GM11168 (cell line): ENCODE data around the gene SOD1.
"Not testable (repeated sequence)": the region's sequence is repeated elsewhere in the genome, so short reads cannot be mapped to it uniquely, and the experiment has no call there.

Experiments used
- in situ Hi-C: fragments of 300-500 bp; cut with MboI; formaldehyde crosslinking; loops from one replicate; pipeline ENCODE4 v1.12.0; 2022; ENCODE audit warnings: low sequenced_read_pairs; ENCODE audit not compliant: unreplicated experiment

SOD1 gene

DNA sequence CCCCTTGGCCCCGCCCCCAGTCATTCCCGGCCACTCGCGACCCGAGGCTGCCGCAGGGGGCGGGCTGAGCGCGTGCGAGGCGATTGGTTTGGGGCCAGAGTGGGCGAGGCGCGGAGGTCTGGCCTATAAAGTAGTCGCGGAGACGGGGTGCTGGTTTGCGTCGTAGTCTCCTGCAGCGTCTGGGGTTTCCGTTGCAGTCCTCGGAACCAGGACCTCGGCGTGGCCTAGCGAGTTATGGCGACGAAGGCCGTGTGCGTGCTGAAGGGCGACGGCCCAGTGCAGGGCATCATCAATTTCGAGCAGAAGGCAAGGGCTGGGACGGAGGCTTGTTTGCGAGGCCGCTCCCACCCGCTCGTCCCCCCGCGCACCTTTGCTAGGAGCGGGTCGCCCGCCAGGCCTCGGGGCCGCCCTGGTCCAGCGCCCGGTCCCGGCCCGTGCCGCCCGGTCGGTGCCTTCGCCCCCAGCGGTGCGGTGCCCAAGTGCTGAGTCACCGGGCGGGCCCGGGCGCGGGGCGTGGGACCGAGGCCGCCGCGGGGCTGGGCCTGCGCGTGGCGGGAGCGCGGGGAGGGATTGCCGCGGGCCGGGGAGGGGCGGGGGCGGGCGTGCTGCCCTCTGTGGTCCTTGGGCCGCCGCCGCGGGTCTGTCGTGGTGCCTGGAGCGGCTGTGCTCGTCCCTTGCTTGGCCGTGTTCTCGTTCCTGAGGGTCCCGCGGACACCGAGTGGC, at the start of gene SOD1:
Gene SOD1 (plus strand): TSS at position 158 of the 723 bp plus-strand sequence. CDS start 77 bp downstream, at position 235.
- in situ Hi-C loops = no loop called here

DNA sequence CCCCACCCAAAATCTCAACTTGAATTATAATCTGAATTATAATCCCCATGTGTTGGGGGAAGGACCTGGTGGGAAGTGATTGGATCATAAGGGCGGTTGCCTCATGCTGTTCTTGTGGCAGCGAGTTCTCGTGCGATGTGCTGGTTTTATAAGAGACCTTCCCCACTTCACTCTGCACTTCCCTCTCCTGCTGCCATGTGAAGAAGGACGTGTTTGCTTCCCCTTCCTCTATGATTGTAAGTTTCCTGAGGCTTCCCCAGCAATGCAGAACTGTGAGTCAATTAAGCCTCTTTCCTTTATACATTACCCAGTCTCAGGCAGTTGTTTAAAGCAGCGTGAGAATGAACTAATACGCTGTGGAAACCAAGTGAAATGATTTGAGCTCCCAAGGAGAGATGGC, 48.0 kb upstream of the SOD1 start:
- in situ Hi-C loops = no loop called here

DNA sequence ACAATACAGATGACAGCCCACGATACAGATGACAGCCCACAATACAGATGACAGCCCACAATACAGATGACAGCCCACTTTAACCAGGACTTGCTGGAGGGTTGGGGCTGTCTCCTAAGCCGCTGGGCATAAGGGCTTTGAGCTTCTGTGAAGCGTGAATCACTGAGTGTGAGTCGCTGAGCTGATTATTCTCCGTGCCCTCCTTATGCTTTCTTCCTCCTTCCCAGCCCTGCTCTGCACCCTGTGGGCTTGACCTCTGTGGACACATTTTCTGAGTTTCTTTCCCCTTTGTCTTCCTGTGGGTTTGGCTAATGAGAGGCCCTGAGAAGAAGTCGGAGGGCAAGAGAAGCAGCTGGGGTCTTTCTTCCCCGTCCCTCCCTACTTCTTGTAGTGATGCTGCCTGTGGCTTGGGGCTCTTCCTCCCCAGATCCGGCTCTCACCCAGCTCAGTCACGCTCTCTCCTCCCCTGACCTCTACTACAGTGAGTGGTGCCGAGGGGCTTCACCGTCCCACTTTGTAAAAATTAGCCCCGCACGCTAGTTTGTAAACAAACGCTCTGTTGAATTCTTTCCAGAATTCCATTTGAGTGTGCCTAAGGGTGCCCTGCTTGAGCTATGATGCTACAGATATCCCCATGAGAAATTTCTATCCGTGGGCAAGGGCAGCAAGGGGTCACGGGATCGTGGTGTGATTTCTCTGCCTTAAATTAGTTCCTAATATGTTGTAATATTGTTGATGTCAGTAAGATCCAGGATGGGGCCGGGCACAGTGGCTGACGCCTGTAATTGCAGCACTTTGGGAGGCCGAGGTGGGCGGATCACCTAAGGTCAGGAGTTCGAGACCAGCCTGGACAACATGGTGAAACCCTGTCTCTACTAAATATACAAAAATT, 46.4 kb upstream of the SOD1 start:
- in situ Hi-C loops = no loop called here

DNA sequence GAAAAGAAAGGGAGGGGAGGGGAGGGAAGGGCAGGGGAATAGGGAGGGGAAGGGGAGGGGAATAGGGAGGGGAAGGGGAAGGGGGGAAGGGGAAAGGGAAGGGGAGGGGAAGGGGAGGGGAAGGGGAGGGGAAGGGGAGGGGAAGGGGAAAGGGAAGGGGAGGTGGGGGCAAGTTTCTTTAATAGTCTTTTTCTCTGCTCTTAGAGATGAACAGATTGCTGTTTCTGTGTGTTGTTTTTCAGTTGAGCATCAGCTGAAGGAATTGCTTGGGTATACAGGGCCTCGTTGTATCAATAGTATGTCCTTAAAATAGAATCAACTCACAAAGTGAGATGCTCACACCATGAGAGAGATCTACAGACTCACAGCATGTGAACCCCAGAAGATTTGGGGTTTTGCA, 44.8 kb upstream of the SOD1 start:
- in situ Hi-C loops = no loop called here

DNA sequence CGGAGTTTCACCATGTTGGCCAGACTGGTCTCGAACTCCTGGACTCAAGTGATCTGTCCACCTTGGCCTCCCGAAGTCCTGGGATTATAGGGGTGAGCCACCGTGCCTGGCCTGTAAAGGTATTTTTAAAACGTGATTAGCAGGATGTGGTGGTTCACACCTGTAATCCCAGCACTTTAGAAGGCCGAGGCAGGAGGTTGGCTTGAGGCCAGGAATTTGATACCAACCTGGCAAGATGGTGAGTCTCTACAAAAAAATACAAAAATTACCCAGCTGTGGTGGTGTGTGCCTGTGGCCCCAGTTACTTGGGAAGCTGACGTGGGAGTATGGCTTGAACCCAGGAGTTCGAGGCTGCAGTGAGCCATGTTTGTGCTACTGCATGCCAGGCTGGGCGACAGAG, 43.3 kb upstream of the SOD1 start:
- in situ Hi-C loops = no loop called here

DNA sequence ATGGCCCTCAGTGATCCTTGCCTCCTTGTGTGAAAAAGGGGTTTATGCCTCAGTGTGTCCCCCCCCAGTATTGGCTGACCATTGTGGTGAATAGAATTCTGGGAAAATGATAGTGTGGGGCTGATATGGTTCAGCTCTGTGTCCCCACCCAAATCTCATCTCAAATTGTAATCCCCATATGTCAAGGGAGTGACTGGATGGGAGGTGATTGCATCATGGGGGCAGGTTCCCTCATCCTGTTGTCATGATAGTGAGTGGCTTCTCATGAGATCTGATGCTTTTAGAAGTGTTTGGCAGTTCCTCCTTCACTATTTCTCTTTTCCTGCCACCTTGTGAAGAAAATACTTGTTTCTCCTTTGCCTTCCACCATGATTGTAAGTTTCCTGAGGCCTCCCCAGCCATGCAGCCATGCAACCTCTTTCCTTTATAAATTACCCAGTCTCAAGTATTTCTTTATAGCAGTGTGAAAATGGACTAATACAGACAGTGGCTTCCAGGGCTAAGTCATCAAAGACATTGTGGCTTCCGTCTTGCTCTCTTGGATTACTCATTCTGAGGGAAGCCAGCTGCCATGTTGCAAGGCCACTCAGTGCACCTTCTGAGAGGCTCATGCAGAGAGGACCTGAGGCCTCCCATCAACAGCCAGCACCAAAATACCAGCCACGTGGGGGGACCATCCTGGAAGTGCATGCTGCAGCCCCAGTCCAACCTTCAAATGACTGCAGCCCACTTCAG, 40.6 kb upstream of the SOD1 start:
- in situ Hi-C loops = no loop called here

DNA sequence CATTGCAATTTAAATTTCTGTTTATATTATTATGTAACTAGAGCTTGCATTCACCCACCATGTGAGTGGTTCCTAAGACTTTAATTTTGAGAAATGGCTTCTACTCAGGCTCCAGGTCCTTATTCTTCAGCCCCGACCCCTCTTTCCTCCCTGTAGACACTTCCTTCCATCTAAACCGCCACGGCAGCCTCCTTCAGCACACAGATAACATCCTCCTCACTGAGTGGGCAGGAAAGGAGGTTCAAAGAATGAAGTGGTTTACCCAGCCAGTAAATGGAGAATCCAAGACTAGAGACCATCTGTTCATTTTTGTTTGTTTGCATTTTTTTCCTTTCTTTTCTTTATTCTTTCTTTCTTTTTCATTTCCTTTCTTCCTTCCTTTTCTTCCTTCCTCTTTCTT, 37.1 kb upstream of the SOD1 start:
- in situ Hi-C loops = no loop called here

DNA sequence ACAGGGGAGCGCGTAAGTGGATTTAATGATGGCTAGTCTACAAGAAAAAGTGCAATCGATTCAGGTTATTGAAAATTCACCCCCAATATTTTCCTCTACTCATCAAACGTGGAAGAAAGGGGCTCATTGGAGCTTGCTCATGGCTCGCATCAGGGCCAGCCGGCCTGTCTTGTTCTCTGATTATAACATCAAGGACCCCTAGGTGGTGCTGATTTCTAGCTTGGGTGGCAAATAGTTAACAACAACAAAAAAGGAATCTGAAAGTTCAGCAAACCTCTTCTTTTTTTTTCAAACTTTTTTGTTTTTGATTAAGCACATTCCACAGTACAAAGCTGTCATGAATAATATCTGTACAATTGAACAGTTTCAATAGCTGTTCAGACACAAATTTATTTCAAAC, 35.8 kb upstream of the SOD1 start:
- in situ Hi-C loops = no loop called here

DNA sequence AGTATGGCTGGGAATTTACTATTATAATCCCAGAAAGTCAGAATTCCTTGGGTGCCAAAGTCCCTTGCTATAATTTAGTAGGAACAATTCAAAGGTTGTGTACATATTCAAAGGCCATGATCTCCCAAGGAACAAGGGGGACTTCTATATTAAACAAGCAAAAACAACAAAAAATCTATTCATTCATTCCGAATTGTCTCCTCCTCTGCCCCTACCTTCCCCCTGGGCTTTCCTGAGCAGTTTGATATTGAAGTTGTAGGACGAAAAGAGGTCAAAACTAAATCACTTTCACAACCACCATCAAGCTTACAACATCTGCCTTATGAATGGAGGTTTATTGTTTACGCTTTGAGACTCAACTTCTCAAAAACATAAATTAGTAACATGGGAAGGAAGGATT, 35.3 kb upstream of the SOD1 start:
- in situ Hi-C loops = no loop called here

DNA sequence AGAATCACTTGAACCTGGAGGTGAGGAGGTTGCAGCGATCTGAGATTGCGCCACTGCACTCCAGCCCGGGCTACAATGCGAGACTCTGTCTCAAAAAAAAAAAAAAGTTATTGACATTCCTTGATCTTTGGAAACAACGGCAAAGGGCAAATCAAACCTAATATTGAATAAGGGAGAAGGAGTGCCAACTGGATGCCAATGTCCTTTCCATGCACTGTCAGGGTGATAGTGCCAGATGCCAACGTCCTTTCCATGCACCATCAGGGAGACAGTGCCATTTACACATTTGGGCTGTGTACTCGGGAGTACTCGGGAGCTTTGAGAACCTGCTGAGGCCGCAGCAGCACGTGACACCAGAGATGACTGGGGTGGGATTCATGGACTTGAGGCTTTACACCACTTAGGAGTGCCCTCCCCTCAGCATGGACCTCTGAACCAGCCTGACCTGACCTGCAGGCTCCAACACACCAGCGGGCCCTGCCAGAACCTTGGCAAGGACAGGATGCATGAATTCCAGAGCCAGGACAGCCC, 34.5 kb upstream of the SOD1 start:
- in situ Hi-C loops = no loop called here

DNA sequence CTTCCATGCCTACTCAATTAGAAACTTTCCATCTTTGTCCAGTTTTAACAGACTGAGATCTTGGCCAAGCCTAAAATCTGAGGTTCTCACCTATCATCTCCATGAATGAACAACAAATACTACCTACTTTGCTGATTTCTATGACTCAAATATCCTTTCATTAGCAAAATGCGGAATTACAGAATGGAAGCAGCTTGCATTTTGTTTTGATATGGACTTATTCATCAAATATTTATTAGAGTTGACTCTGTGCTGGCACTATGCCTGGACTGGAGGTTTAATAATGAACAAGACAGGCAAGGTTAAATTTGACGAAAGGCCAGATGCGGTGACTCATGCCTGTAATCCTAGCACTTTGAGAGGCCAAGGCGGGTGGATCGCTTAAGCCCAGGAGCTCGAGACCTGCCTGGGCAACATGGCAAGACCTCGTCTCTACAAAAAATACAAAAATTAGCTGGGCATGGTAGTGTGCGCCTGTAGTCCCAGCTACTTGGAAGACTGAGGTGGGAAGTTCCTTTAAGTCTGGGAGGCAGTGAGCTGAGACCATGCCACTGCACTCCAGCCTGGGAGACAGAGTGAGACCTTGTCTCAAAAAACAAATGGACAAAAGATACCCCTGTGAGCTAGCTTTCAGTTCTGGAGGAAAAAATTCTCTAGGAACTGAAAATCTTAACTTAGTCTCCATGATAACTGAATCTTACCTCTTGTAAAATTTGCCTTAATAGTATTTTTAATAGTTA, 29.4 kb upstream of the SOD1 start:
- in situ Hi-C loops = no loop called here

DNA sequence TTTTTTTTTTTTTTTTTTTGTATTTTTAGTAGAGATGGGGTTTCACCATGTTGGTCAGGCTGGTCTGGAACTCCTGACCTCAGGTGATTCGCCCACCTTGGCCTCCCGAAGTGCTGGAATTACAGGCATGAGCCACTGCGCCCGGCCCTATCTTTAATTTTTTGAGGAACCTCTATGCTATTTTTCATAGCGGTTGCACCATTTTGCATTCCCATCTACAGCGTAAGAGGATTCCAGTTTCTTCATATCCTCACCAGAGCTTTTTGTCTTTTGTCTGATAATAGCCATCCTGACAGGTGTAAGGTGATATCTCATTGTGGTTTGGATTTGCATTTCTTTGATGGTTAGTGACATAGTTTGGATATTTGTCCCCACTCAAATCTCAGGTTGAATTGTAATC, 27.6 kb upstream of the SOD1 start:
- in situ Hi-C loops = not testable (repeated sequence)

DNA sequence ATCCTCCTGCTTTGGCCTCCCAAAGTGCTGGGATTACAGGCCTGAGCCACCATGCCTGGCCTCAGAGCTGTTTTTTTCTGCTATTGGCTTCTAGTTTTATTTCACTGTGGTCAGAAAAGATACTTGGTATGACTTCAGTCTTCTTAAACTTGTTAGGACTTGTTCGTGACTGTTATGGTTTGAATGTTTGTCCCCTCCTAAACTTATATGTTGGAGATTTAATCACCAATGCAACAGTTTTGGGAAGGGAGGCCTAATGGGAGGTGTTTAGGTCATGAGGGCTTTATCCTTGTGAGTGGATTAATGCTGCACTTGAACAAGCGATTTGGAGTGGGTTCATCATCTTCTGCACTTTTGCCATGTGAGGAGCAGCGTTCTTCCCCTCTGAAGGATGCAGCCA, 24.5 kb upstream of the SOD1 start:
- in situ Hi-C loops = no loop called here

DNA sequence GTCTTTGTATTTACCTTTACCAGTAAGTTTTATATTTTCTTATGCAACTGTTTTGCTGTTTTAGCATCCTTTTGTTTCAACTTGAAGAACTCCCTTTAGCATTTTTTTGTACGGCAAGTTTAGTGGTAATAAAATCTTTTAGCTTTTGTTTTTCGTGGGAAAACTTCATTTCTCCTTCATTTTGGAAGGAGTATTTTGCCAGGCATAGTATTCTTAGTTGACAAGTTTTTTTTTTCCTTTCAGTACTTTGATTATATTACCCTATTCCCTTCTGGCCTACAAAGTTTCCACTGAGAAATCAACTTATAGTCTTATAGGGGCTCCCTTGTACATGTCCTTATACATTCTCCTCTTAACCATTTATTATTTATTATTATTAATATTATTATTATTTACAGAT, 22.6 kb upstream of the SOD1 start:
- in situ Hi-C loops = no loop called here

DNA sequence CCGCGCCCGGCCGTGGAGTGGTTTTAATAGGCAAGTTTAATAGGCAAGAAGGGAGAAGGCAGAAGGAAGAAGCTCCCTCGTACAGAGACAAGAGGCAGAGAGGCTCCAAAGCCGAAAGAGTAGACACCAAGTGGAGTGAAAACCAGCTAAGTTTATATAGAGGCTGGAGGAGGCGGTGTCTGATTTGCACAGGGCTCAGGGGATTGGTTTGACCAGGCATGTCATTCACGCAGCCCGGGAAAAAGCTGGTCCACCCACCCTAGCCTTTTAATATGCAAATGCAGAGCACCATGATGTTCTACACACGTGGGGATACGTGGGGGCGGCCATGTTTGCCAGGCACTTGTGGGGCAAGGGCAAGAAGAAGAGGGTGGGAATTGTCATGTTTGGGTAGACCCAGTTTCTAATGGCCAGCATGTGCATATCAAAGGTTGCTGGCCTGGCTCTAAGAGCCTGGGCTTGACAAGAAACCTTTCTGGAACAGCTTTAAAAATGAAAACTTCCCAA, 18.0 kb upstream of the SOD1 start:
- in situ Hi-C loops = no loop called here

DNA sequence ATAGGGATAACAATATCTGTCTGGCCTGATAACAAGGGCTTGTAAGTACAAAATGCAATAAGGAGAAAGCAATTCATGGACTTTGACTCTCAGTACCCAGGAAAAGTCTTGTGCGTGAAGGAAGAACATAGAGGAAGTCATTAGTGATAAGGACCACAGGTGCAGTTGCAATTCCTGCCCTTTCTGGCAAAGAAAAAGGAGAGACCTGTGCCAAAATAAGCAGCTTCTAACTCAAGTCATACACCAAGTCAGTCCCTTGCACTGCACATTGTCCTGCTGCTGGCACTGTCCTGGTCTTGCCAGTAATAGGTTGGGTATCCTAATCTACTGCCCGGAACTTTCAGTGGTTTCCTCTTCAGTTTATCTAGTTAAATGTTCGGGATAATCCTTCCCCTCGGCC, 14.8 kb upstream of the SOD1 start:
- in situ Hi-C loops = no loop called here

DNA sequence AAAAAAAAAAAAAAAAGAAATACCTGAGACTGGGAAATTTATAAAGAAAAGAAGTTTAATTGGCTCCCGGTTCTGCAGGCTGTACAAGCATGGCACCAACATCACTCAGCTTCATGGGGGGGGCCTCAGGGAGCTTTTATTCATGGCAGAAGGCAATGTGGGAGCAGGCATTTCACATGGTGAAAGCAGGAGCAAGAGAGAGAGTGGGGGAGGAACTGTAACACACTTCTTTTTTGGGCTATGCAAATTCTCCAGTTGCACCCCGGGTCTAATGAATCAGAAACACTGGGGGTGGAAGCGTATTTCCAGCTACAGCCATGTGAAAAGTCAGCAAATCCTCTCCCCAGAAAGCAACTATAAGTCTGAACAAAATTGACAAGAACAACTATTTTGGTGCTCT, 11.8 kb upstream of the SOD1 start:
- in situ Hi-C loops = no loop called here

DNA sequence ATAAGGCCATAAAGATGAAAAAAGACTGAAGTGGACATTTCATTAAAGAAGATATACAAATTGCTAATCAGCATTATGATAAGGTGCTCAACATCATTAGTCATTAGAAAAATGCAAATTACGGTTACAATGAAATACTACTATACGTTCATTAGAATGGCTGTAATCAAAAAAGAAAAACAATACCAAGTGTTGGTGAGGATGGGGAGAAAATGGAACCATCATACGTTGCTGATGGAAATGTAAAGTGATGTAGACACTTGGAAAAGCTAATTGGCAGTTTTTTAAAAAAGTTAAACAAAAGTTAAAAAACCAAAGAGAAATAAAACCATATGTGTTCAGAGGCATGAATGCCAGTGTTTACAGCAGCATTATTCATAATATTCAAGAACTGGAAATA, 8.6 kb upstream of the SOD1 start:
- in situ Hi-C loops = no loop called here

DNA sequence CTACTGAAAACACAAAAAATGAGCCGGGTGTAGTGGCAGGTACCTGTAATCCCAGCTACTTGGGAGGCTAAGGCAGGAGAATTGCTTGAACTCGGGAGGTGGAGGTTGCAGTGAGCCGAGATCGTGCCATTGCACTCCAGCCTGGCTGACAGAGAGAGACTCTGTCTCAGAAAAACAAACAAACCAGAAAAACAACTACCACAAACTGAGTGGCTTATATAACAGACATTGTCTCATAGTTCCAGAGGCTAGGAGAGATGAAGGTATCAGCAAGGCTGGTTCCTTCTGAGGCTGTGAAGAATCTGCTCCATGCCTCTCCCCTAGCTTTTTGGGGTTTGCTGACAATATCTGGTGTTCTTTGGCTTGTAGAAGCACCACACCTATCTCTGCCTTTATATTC, 8.0 kb upstream of the SOD1 start:
- in situ Hi-C loops = not testable (repeated sequence)

DNA sequence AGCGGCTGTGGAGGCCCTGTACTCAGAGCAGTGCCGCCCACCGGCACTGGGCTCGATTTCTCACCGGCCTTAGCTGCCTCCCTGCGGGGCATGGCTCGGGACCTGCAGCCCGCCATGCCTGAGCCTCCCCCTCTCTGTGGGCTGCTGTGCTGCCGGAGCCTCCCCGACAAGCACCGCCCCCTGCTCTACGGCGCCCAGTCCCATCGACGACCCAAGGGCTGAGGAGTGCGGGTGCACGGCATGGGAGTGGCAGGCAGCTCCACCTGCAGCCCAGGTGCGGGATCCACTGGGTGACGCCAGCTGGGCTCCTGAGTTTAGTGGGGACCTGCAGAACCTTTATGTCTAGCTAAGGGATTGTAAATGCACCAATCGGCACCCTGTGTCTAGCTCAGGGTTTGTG, 5.2 kb upstream of the SOD1 start:
- in situ Hi-C loops = no loop called here
